GM18511 (cell line): Measurements from ENCODE around the gene ASNS.

Experiments
- ATAC-seq: cut with Tn5 transposase; IDR thresholded peaks from one replicate; pipeline ENCODE4 v1.9.1; 2021; ENCODE audit warnings: mild to moderate bottlenecking, moderate library complexity; ENCODE audit not compliant: unreplicated experiment

ASNS gene

DNA sequence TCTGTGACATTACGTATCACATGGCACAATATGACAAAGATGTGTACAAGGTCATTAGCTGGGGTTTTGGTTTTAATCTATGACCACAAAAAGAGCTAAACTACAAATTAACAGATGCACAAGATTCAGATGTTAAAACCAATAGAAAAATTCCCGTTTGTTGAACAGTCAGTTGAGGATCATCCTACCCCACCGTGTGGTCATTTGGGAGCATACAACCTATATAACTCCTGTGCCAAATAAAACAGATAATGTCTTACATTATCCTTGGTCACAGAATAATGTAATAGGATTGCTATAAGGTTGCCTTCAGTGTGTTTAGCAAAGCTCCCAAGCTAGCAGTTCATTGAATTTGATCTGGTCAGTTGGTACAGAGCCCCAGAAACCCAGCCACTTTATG is 28.2 kb downstream of the ASNS start:
- no peak for ATAC-seq

DNA sequence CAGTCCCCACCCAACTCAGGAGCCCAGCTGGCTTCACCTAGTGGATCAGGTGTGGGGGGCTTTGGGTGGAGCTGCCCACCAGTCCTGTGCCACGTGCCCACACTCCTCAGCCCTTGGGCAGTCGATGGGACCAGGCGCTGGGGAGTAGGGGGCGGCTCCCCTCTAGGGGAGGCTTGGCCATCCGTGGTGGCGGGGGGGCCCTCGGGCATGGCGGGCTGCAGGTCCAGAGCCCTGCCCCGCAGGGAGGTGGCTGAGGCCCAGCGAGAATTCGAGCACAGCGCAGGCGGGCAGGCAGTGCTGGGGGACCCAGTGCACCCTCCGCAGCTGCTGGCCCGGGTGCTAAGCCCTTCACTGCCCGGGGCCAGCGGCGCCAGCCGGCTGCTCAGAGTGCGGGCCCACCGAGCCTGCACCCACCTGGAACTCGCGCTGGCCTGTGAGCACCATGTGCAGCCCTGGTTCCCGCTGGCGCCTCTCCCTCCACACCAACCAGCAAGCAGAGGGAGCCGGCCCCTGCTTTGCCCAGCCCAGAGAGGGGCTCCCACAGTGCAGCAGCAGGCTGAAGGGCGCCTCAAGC is 29.3 kb downstream of the ASNS start:
- no peak for ATAC-seq

DNA sequence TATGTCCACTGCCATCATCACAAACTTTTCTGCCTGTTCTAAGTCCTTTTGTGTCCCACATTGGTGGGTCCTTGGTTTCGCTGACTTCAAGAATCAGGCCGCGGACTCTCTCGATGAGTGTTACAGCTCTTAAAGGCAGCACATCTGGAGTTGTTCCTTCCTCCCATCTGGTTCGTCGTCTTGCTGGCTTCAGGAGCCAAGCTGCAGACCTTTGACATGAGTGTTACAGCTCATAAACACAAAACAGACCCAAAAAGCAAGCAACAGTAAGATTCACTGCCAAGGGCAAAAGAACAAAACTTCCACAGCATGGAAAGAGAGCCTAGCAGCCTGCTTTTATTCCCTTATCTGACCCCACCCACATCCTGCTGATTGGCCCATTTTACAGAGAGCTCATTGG is 30.2 kb downstream of the ASNS start:
- ATAC-seq, result no peak

DNA sequence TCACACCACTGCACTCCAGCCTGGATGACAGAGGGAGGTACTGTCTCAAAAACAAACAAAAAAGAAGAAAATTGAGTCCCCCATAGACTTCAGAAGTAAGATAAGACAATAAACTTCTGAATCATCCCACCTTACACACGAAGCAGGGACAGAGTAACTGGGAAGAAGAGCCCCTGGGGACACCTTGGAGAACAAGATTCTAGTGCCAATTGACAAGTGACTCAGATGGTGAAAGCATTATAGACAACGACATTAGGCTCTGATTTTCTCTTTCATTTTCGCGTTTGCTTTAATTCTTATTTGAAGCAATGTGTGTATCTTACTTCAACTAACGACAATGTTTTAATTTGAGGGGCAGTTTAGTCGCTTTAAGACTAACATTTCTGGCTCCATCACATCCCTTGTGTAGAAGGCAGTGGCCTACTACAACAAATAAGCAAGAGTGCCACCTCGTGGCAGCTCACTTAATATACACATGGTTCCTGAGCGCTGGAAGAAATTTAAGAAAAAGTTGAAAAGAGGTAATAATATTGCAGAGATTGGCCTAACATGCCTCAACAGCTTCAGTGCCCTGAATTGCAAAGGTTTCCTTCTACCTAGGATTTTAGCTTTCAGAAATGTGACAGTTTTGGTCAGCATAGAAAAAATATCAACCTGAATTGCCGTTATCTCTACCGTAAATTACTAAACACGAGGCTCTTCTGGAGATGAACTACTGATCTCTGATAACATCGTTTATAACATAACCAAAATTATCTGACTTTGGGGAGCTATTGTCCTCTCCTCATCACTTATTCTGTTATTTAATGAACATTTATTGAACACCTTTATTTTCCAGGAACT is 36.7 kb downstream of the ASNS start:
- peak; percentile 96 for ATAC-seq

DNA sequence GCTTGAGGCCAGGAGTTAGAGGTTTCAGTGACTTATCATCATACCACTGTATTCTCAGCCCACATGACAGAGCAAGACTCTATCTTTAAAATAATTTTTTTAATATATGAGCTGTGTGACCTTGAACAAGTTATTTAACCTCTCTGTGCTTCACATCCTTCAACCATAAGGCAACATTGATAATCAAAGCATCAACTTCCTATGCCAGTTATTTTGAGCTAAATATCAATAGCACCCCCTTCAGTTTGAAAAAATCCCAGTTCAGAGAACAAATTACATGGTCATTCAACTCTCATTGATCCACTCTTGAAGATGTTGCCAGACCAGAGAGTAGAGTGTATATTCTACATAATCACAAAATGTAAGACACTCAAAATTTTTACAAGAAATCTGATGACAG is 53.0 kb downstream of the ASNS start:
- no peak for ATAC-seq

DNA sequence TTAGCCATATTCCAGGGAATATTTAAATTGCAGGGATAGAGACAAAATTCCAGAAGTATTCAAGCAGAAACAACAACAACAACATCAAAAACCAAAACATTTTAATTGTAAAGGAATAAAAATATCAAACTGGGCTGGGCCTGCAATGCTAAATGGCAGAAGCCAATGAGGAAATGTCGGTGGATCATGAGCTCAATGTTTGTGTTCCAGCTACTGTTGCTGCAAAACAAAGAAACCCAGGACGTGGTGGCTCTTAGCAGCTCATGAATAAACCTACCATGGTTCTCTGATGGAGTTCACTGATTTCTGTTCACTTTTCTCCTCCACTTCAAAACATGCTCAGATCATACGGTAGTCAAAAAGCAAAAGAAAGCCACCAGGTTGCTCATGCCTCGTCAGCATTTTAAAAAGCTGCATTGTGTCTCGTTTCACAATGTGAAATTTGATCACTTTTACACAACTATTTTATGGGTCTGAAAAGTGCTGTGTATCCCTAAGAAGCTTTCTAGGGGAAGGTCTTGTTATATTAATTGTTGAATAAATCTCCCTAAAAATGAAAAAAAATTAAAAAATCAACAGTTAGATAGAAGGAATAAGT is 54.0 kb downstream of the ASNS start:
- ATAC-seq, result no peak
